OCI-LY3 (cell line): Measurements from ENCODE around the gene UGT1A10.

Experiments
- H2AFZ ChIP-seq: fragments of 200-600, 300-600 bp; shearing (Covaris generic); 2 replicates; pipeline ENCODE4 v1.6.0; 2014; ENCODE audit warnings: antibody characterized with exemption, low read depth, low read length
- H3K27ac ChIP-seq: fragments of 200-600, 300-600 bp; sonication (generic); 2 replicates; pipeline ENCODE4 v1.5.1; 2014; ENCODE audit warnings: mild to moderate bottlenecking, low read length, moderate library complexity, mixed read lengths
- H3K27me3 ChIP-seq: fragments of 200-600, 300-600 bp; sonication (generic); 2 replicates; pipeline ENCODE4 v1.6.1; 2014; ENCODE audit warnings: low read depth, low read length, mixed read lengths
- H3K36me3 ChIP-seq: fragments of 200-600, 300-600 bp; sonication (generic); replicated peaks from 2 replicates; pipeline ENCODE3; 2014; ENCODE audit warnings: low read depth, low read length, mixed read lengths
- H3K4me1 ChIP-seq: fragments of 300-600, 200-600 bp; sonication (generic); 2 replicates; pipeline ENCODE4 v1.6.1; 2014; ENCODE audit warnings: low read length, mixed read lengths
- H3K4me2 ChIP-seq: fragments of 200-600, 300-600 bp; sonication (generic); 2 replicates; pipeline ENCODE4 v1.6.1; 2014; ENCODE audit warnings: low read length, mixed read lengths
- H3K4me3 ChIP-seq: fragments of 300-600, 200-600 bp; sonication (generic); 2 replicates; pipeline ENCODE4 v1.5.1; 2014; ENCODE audit warnings: antibody characterized with exemption, mild to moderate bottlenecking, low read length, moderate library complexity
- H3K79me2 ChIP-seq: fragments of 300-600, 200-600 bp; shearing (Covaris generic); 2 replicates; pipeline ENCODE4 v1.6.1; 2014; ENCODE audit warnings: mild to moderate bottlenecking, low read length, mixed read lengths
- H3K9ac ChIP-seq: fragments of 300-600, 200-600 bp; shearing (Covaris generic); 2 replicates; pipeline ENCODE4 v1.6.0; 2014; ENCODE audit warnings: mild to moderate bottlenecking, low read length, moderate library complexity
- H3K9me3 ChIP-seq: fragments of 200-600, 300-600 bp; shearing (Covaris generic); 2 replicates; pipeline ENCODE4 v1.6.1; 2014; ENCODE audit warnings: low read length, mixed read lengths; ENCODE audit not compliant: insufficient read depth
- H4K20me1 ChIP-seq: fragments of 200-600, 300-600 bp; sonication (generic); 2 replicates; pipeline ENCODE4 v1.6.1; 2016; ENCODE audit warnings: low read length, mixed read lengths; ENCODE audit not compliant: insufficient read depth
- CTCF ChIP-seq: fragments of 200-600, 300-600 bp; sonication (generic); IDR thresholded peaks from 2 replicates; pipeline ENCODE4 v1.5.1; 2014; ENCODE audit warnings: antibody characterized with exemption, low read length, low read depth
- EZH2phosphoT487 ChIP-seq: fragments of 200-600 bp; shearing (Covaris generic); IDR thresholded peaks from 2 replicates; pipeline ENCODE4 v1.6.1; 2018; ENCODE audit warnings: antibody characterized with exemption, mixed run types, low read depth

The UGT1A10 gene

GRCh38 chr2:233772583-233772982 is 136.3 kb downstream of the UGT1A10 start:
- Histone ChIP-seq H3K27ac (no peak overlapping the region), H3K9me3 (no peaks in the 10 kb centered on the region), H3K27me3 (no peaks in the 10 kb centered on the region), H3K4me3 (no peak overlapping the region), H3K9ac (no peak overlapping the region), H3K36me3 (no peaks in the 10 kb centered on the region), H3K4me1 (no peaks in the 10 kb centered on the region), H2AFZ (no peak overlapping the region), H4K20me1 (no peaks in the 10 kb centered on the region), H3K4me2 (no peak overlapping the region), H3K79me2 (no peaks in the 10 kb centered on the region)
- TF ChIP-seq EZH2phosphoT487 = no peak
- TF ChIP-seq CTCF = no peak

- H3K4me1 ChIP-seq = no peaks in the 10 kb centered on the region
- H3K79me2 ChIP-seq = no peaks in the 10 kb centered on the region
- H2AFZ ChIP-seq = no peak overlapping the region
- H3K27ac ChIP-seq = no peak overlapping the region
- H3K4me2 ChIP-seq = no peak overlapping the region
- no peaks in the 10 kb centered on the region for H4K20me1 ChIP-seq
- no peak overlapping the region for H3K4me3 ChIP-seq
- TF ChIP-seq CTCF (no peak), EZH2phosphoT487 (no peak)
- no peaks in the 10 kb centered on the region for H3K27me3 ChIP-seq
- no peaks in the 10 kb centered on the region for H3K9me3 ChIP-seq
- no peak overlapping the region for H3K9ac ChIP-seq
- H3K36me3 ChIP-seq = no peaks in the 10 kb centered on the region
Observed at GRCh38 chr2:233773854-233774253, 137.6 kb downstream of the UGT1A10 start.

- no peaks in the 10 kb centered on the region for H3K79me2 ChIP-seq
- H3K9ac ChIP-seq = no peak overlapping the region
- no peak overlapping the region for H2AFZ ChIP-seq
- H3K4me2 ChIP-seq = no peak overlapping the region
- no peaks in the 10 kb centered on the region for H4K20me1 ChIP-seq
- H3K27ac ChIP-seq = no peak overlapping the region
- no peaks in the 10 kb centered on the region for H3K9me3 ChIP-seq
- H3K36me3 ChIP-seq = no peaks in the 10 kb centered on the region
- no peaks in the 10 kb centered on the region for H3K27me3 ChIP-seq
- H3K4me1 ChIP-seq = no peaks in the 10 kb centered on the region
- no peak overlapping the region for H3K4me3 ChIP-seq
- TF ChIP-seq CTCF (no peak), EZH2phosphoT487 (no peak)
Observed at GRCh38 chr2:233775414-233775813, 139.2 kb downstream of the UGT1A10 start.

GRCh38 chr2:233778030-233778429 is 141.8 kb downstream of the UGT1A10 start, which contains the start of gene MROH2A:
MROH2A (plus strand) TSS chr2:233778330; CDS start chr2:233779359, 1,029 bp downstream.
- Histone ChIP-seq H3K4me3 (no peak within 1 kb of the TSS), H3K4me2 (no peak within 1 kb of the TSS), H3K27me3 (no peaks in the 10 kb centered on the region), H3K9me3 (no peaks in the 10 kb centered on the region), H2AFZ (no peak within 1 kb of the TSS), H3K9ac (no peak within 1 kb of the TSS), H4K20me1 (no peaks in the 10 kb centered on the region), H3K79me2 (no peaks in the 10 kb centered on the region), H3K36me3 (no peaks in the 10 kb centered on the region), H3K4me1 (no peaks in the 10 kb centered on the region), H3K27ac (no peak within 1 kb of the TSS)
- no peak for TF ChIP-seq EZH2phosphoT487
- no peak for TF ChIP-seq CTCF
